NCI-H345 treated with DMSO at 0.1 percent for 48 hours (cell line): ENCODE results near the gene MZT2A.
"Not testable (repeated sequence)": the region's sequence is repeated elsewhere in the genome, so short reads cannot be mapped to it uniquely, and the experiment has no call there.

Source experiments
- DNase-seq: peaks from one replicate; lab custom pipeline; 2025; ENCODE audit not compliant: unreplicated experiment; lab: John Stamatoyannopoulos, UW

The MZT2A gene

GRCh38 chr2:131467722-131468121 lies 24.5 kb downstream of the MZT2A start:
- DNase-seq, result not testable (repeated sequence)

- DNase-seq, result not testable (repeated sequence)
These were observed 37.3 kb downstream of the MZT2A start for GRCh38 chr2:131454914-131455313.

- not testable (repeated sequence) for DNase-seq
These were observed 40.8 kb downstream of the MZT2A start for GRCh38 chr2:131451265-131451949.

GRCh38 chr2:131447981-131448380 lies 44.2 kb downstream of the MZT2A start:
- DNase-seq, result not testable (repeated sequence)

GRCh38 chr2:131445896-131446295 lies 46.3 kb downstream of the MZT2A start:
- DNase-seq, result no peak

GRCh38 chr2:131445515-131445797 lies 46.7 kb downstream of the MZT2A start:
- not testable (repeated sequence) for DNase-seq

- not testable (repeated sequence) for DNase-seq
These were observed 47.3 kb downstream of the MZT2A start for GRCh38 chr2:131444736-131445514.

GRCh38 chr2:131440742-131441468 lies 51.3 kb downstream of the MZT2A start:
- DNase-seq, result not testable (repeated sequence)
